Stimulated activated naive CD8-positive, alpha-beta T cell treated with anti-CD3 and anti-CD28 coated beads, Interleukin-15, Interleukin-2, amounts not matched to agents 100 U/mL and 50 U/mL, for 24 hours (primary cell): ENCODE results near the gene PLAAT1.

Source experiments
- ATAC-seq: fragments of 150-1000 bp; cut with Tn5 transposase; one replicate; pipeline ENCODE4 v1.10.0; 2021
- DNase-seq: peaks from one replicate; pipeline ENCODE4 v3.0.0; 2021

Gene PLAAT1

GRCh38 chr3:193240850-193241706, at the start of gene PLAAT1:
Gene PLAAT1, plus strand, starts transcription at chr3:193241222. Its CDS starts 14,429 bp downstream, at chr3:193255651.
- DNase-seq (peak; percentile 35), ATAC-seq (peak; percentile 67)

- no peak for ATAC-seq
Observed at GRCh38 chr3:193194371-193194770, 46.7 kb upstream of the PLAAT1 start.

GRCh38 chr3:193196746-193197145, 44.3 kb upstream of the PLAAT1 start:
- no peak for ATAC-seq

More at GRCh38 chr3:193194371-193194770, 46.7 kb upstream of the PLAAT1 start:
- DNase-seq: no peak

GRCh38 chr3:193207290-193208273, 33.4 kb upstream of the PLAAT1 start:
- DNase-seq: no peak
- no peak for ATAC-seq

More at GRCh38 chr3:193196746-193197145, 44.3 kb upstream of the PLAAT1 start:
- no peak for DNase-seq

GRCh38 chr3:193210618-193211017, 30.4 kb upstream of the PLAAT1 start:
- no peak for ATAC-seq

GRCh38 chr3:193211173-193211572, 29.8 kb upstream of the PLAAT1 start:
- DNase-seq (no peak), ATAC-seq (no peak)

More at GRCh38 chr3:193210618-193211017, 30.4 kb upstream of the PLAAT1 start:
- no peak for DNase-seq

- ATAC-seq: no peak
Observed at GRCh38 chr3:193211984-193212383, 29.0 kb upstream of the PLAAT1 start.

GRCh38 chr3:193212844-193213243, 28.2 kb upstream of the PLAAT1 start:
- DNase-seq (no peak), ATAC-seq (no peak)

More at GRCh38 chr3:193211984-193212383, 29.0 kb upstream of the PLAAT1 start:
- no peak for DNase-seq

GRCh38 chr3:193214445-193214844, 26.6 kb upstream of the PLAAT1 start:
- ATAC-seq (no peak), DNase-seq (no peak)

- ATAC-seq: no peak
Observed at GRCh38 chr3:193225302-193226125, 15.5 kb upstream of the PLAAT1 start.

GRCh38 chr3:193228206-193228605, 12.8 kb upstream of the PLAAT1 start:
- ATAC-seq (no peak), DNase-seq (no peak)

More at GRCh38 chr3:193225302-193226125, 15.5 kb upstream of the PLAAT1 start:
- no peak for DNase-seq

GRCh38 chr3:193229851-193230420, 11.1 kb upstream of the PLAAT1 start:
- no peak for DNase-seq
- ATAC-seq: no peak

GRCh38 chr3:193230610-193231009, 10.4 kb upstream of the PLAAT1 start:
- ATAC-seq (no peak), DNase-seq (no peak)

GRCh38 chr3:193231201-193231600, 9.8 kb upstream of the PLAAT1 start:
- DNase-seq (no peak), ATAC-seq (no peak)

- ATAC-seq (no peak), DNase-seq (no peak)
Observed at GRCh38 chr3:193236599-193236998, 4.4 kb upstream of the PLAAT1 start.

- ATAC-seq: no peak
- DNase-seq: no peak
Observed at GRCh38 chr3:193237030-193237429, 4.0 kb upstream of the PLAAT1 start.

GRCh38 chr3:193240436-193240849, 579 bp upstream of the PLAAT1 start:
- ATAC-seq: no peak
- DNase-seq: no peak

- ATAC-seq (no peak), DNase-seq (no peak)
Observed at GRCh38 chr3:193241716-193242115, 694 bp downstream of the PLAAT1 start.

- no peak for DNase-seq
- ATAC-seq: no peak
Observed at GRCh38 chr3:193243571-193243970, 2.5 kb downstream of the PLAAT1 start.

- ATAC-seq (no peak), DNase-seq (no peak)
Observed at GRCh38 chr3:193248848-193249468, 7.9 kb downstream of the PLAAT1 start.

- no peak for ATAC-seq
- no peak for DNase-seq
Observed at GRCh38 chr3:193250492-193250891, 9.5 kb downstream of the PLAAT1 start.
